Keratinocyte (primary cell): ENCODE measurements around the gene AADACL2. TPM values are rescaled to one million over a fixed set of nuclear protein-coding genes. Genes with fewer than 3 reads are reported as not detected.

Source experiments
- DNase-seq: peaks from one replicate; pipeline ENCODE4 v3.0.0-alpha.2; 2011; ENCODE audit warnings: low read depth, missing footprints, low spot score
- FAIRE-seq: peaks from 2 replicates; lab custom pipeline; 2011; peaks lifted over from hg19 to GRCh38; lab: Jason Lieb, UNC
- H2AFZ ChIP-seq: 2 replicates; pipeline ENCODE4 v1.6.0; 2012; ENCODE audit warnings: low read length, control low read depth, inconsistent platforms; ENCODE audit not compliant: control insufficient read depth
- H3K27ac ChIP-seq: 2 replicates; pipeline ENCODE4 v1.5.1; 2011; ENCODE audit warnings: low read length; ENCODE audit not compliant: control insufficient read depth, insufficient read depth
- H3K27me3 ChIP-seq: 3 replicates; pipeline ENCODE4 v1.6.0; 2011; ENCODE audit warnings: low read length; ENCODE audit not compliant: control insufficient read depth, insufficient read depth; ENCODE audit errors: extremely low read depth
- H3K36me3 ChIP-seq, 2 experiments: 2 replicates in 1 of 2; 3 replicates in 1 of 2; pipeline ENCODE4 v1.5.1; 2011; ENCODE audit warnings: low read length in 2 of 2, mild to moderate bottlenecking in 1 of 2; ENCODE audit not compliant: control insufficient read depth in 2 of 2, insufficient read depth in 2 of 2; ENCODE audit errors: extremely low read depth in 1 of 2
- H3K4me1 ChIP-seq: 3 replicates; pipeline ENCODE4 v1.5.1; 2011; ENCODE audit warnings: low read length; ENCODE audit not compliant: control insufficient read depth, insufficient read depth; ENCODE audit errors: extremely low read depth
- H3K4me2 ChIP-seq: 3 replicates; pipeline ENCODE4 v1.6.0; 2011; ENCODE audit warnings: low read depth, low read length; ENCODE audit not compliant: control insufficient read depth, insufficient read depth; ENCODE audit errors: extremely low read depth
- H3K4me3 ChIP-seq, 3 experiments: fragments of 200-600 bp in 1 of 3; sonication (generic) in 1 of 3; 2 replicates in 2 of 3; 3 replicates in 1 of 3; pipeline ENCODE4 v1.5.1; 2011 to 2016; ENCODE audit warnings: low read length in 3 of 3, mild to moderate bottlenecking in 3 of 3, control low read depth in 2 of 3, inconsistent platforms in 1 of 3, low read depth in 1 of 3, mixed read lengths in 1 of 3, mixed run types in 1 of 3, moderate library complexity in 1 of 3; ENCODE audit not compliant: control insufficient read depth in 2 of 3, insufficient read depth in 2 of 3; ENCODE audit errors: extremely low read depth in 1 of 3
- H3K79me2 ChIP-seq: 2 replicates; pipeline ENCODE4 v1.6.0; 2012; ENCODE audit warnings: low read length; ENCODE audit not compliant: control insufficient read depth, insufficient read depth
- H3K9ac ChIP-seq: 3 replicates; pipeline ENCODE4 v1.6.0; 2011; ENCODE audit warnings: low read length; ENCODE audit not compliant: control insufficient read depth, insufficient read depth; ENCODE audit errors: extremely low read depth
- H3K9me1 ChIP-seq: 3 replicates; pipeline ENCODE4 v1.6.0; 2011; ENCODE audit warnings: low read length; ENCODE audit not compliant: control insufficient read depth, insufficient read depth; ENCODE audit errors: extremely low read depth
- H3K9me3 ChIP-seq: 2 replicates; pipeline ENCODE4 v1.5.1; 2012; ENCODE audit warnings: low read depth, low read length; ENCODE audit not compliant: control insufficient read depth
- H4K20me1 ChIP-seq: 3 replicates; pipeline ENCODE4 v1.6.0; 2011; ENCODE audit warnings: low read length; ENCODE audit not compliant: control insufficient read depth, insufficient read depth; ENCODE audit errors: extremely low read depth
- EZH2 ChIP-seq: IDR thresholded peaks from one replicate; pipeline ENCODE4 v1.6.1; 2012; ENCODE audit warnings: inconsistent platforms, mild to moderate bottlenecking, low read length, moderate library complexity
- dilution Hi-C: fragments of 300-500 bp; cut with MboI; formaldehyde crosslinking; loops from one replicate; pipeline ENCODE4 v1.7.0; 2020; ENCODE audit warnings: low sequenced_read_pairs; ENCODE audit not compliant: extremely low pct_ligation_motif_present
- polyA plus RNA-seq, 5 experiments: library from polyadenylated mRNA; depleted of rRNA in 3 of 5; stranded (reverse) in 3 of 5; stranded (forward) in 1 of 5; unstranded in 1 of 5; fragments of >200 nt; gene quantifications; 1 replicate in 1 of 5; 2 replicates in 3 of 5; 3 replicates in 1 of 5; pipeline versions ENCODE4 v1.2.1 to v1.2.3, GENCODE V29; 2011 to 2012; ENCODE audit warnings: missing spikeins in 2 of 5, low read depth in 1 of 5, low replicate concordance in 1 of 5
- TF ChIP-seq, protein P1 (sequence below), 3 experiments: IDR thresholded peaks in 1 of 3; conservative IDR thresholded peaks in 1 of 3; optimal IDR thresholded peaks in 1 of 3; 2 replicates in 2 of 3; 3 replicates in 1 of 3; pipeline versions ENCODE3 to v1.5.1; 2011; ENCODE audit warnings: low read length in 3 of 3, mild to moderate bottlenecking in 3 of 3, moderate library complexity in 2 of 3, control low read depth in 1 of 3, inconsistent platforms in 1 of 3; ENCODE audit not compliant: insufficient read depth in 2 of 3; ENCODE audit errors: extremely low read depth in 1 of 3

The AADACL2 gene
- polyA plus RNA-seq, 1 donor (not counting 4 experiments of a cell fraction or from before 2014, with no cell fraction given), result 0.38 TPM

DNA sequence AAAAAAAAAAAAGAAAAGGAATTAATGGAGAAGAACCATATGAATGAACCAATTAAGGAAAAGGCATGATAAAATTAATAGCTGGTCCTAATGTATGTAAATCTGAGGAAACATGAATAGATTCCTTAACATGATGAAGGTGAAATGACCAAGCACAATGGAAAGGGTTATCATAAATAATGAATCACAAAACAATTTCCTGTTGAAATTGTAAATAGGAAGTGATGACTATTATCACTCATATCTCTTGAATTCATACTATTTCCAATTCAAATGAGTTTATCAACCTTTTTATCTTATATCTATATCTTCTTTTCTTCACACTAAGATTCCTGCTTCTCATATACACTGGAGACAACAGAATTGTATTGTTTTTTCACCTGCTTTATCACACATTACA is 32.0 kb downstream of the AADACL2 start:
- FAIRE-seq (peak; percentile 17), DNase-seq (no peak)
- H3K79me2 ChIP-seq, result no peaks in the 10 kb centered on the region
- peaks cover 13% of the 10 kb centered on the region for H3K4me1 ChIP-seq
- H2AFZ ChIP-seq, result no peak overlapping the region
- no peaks in the 10 kb centered on the region for H3K9me3 ChIP-seq
- TF ChIP-seq, protein P1, sequence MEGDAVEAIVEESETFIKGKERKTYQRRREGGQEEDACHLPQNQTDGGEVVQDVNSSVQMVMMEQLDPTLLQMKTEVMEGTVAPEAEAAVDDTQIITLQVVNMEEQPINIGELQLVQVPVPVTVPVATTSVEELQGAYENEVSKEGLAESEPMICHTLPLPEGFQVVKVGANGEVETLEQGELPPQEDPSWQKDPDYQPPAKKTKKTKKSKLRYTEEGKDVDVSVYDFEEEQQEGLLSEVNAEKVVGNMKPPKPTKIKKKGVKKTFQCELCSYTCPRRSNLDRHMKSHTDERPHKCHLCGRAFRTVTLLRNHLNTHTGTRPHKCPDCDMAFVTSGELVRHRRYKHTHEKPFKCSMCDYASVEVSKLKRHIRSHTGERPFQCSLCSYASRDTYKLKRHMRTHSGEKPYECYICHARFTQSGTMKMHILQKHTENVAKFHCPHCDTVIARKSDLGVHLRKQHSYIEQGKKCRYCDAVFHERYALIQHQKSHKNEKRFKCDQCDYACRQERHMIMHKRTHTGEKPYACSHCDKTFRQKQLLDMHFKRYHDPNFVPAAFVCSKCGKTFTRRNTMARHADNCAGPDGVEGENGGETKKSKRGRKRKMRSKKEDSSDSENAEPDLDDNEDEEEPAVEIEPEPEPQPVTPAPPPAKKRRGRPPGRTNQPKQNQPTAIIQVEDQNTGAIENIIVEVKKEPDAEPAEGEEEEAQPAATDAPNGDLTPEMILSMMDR (optimal IDR thresholded peaks at IDR 0.05 in 1 of 3, IDR thresholded peaks at IDR 0.05 in 1 of 3, conservative IDR thresholded peaks at IDR 0.05 in 1 of 3; ENCODE audit: extremely low read depth in 1 of 3, insufficient read depth in 2 of 3, low read length in 3 of 3), result no peak
- no peak for TF ChIP-seq EZH2
- H3K9me1 ChIP-seq, result no peaks in the 10 kb centered on the region
- no peak overlapping the region for H3K9ac ChIP-seq
- H3K4me2 ChIP-seq, result no peak overlapping the region
- H3K27me3 ChIP-seq, result no peaks in the 10 kb centered on the region
- no peaks in the 10 kb centered on the region for H3K36me3 ChIP-seq
- no peak overlapping the region for H3K27ac ChIP-seq
- no peak overlapping the region for H3K4me3 ChIP-seq
- dilution Hi-C loops, result no loop called here
- H4K20me1 ChIP-seq, result no peaks in the 10 kb centered on the region

DNA sequence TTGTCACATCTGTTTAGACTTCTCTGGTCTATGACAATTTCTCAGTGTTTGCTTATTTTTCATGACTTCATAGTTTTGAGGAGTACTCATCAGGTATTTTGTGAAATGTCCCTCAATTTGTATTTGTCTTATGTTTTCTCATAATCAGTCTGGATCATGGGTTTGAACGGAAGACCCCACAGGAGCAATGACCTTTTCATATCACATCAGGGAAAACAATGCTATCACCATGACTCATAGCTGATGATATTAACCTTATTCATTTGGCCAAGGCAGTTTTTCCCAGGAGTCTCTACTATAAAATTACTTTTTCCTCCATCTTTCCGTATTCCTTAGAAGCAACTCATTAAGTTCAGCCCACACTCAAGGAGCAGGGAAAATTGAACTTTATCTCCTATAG is 32.7 kb downstream of the AADACL2 start:
- Histone ChIP-seq H3K9ac (no peak overlapping the region), H3K36me3 (no peaks in the 10 kb centered on the region), H3K27ac (no peak overlapping the region), H4K20me1 (no peaks in the 10 kb centered on the region), H3K4me1 (peaks cover 13% of the 10 kb centered on the region), H2AFZ (no peak overlapping the region), H3K4me3 (no peak overlapping the region), H3K9me1 (no peaks in the 10 kb centered on the region), H3K27me3 (no peaks in the 10 kb centered on the region), H3K9me3 (no peaks in the 10 kb centered on the region), H3K79me2 (no peaks in the 10 kb centered on the region), H3K4me2 (no peak overlapping the region)
- TF ChIP-seq EZH2, result no peak
- TF ChIP-seq, protein P1 (optimal IDR thresholded peaks at IDR 0.05 in 1 of 3, IDR thresholded peaks at IDR 0.05 in 1 of 3, conservative IDR thresholded peaks at IDR 0.05 in 1 of 3; ENCODE audit: extremely low read depth in 1 of 3, insufficient read depth in 2 of 3, low read length in 3 of 3), result no peak
- DNase-seq (no peak), FAIRE-seq (no peak)
- dilution Hi-C loops, result no loop called here
